Loucy (cell line): ENCODE results near the gene OTOA.
A peak's percentile ranks its signal among the peaks of the same experiment; 100 is the strongest.

ENCODE experiments used
- H2AFZ ChIP-seq: fragments of 200-600 bp; sonication (generic); 2 replicates; pipeline ENCODE4 v1.6.0; 2016; ENCODE audit warnings: antibody characterized with exemption, mild to moderate bottlenecking, low read length, moderate library complexity
- H3F3A ChIP-seq: fragments of 200-600 bp; 2 replicates; pipeline ENCODE4 v1.6.0; 2016; ENCODE audit warnings: antibody characterized with exemption, low read depth, mild to moderate bottlenecking
- H3K27me3 ChIP-seq: fragments of 200-600 bp; sonication (generic); 2 replicates; pipeline ENCODE4 v1.6.1; 2014; ENCODE audit warnings: low read length, mild to moderate bottlenecking; ENCODE audit not compliant: insufficient read depth, poor library complexity, severe bottlenecking
- H3K36me3 ChIP-seq: fragments of 200-600 bp; sonication (generic); 2 replicates; pipeline ENCODE4 v1.6.1; 2016; ENCODE audit warnings: low read length; ENCODE audit not compliant: insufficient read depth
- H3K4me1 ChIP-seq: fragments of 200-600 bp; sonication (generic); 2 replicates; pipeline ENCODE4 v1.5.1; 2014; ENCODE audit warnings: low read length, mild to moderate bottlenecking; ENCODE audit not compliant: insufficient read depth, poor library complexity, severe bottlenecking
- H3K4me2 ChIP-seq: fragments of 200-600 bp; sonication (generic); 2 replicates; pipeline ENCODE4 v1.6.0; 2014; ENCODE audit warnings: antibody characterized with exemption, low read length, low read depth, mild to moderate bottlenecking; ENCODE audit not compliant: poor library complexity, severe bottlenecking
- H3K4me3 ChIP-seq: fragments of 200-600 bp; sonication (generic); 2 replicates; pipeline ENCODE4 v1.5.1; 2014; ENCODE audit warnings: low read length, mild to moderate bottlenecking, mixed read lengths; ENCODE audit not compliant: poor library complexity, severe bottlenecking
- H3K79me2 ChIP-seq: fragments of 200-600 bp; sonication (generic); 2 replicates; pipeline ENCODE4 v1.6.1; 2014; ENCODE audit warnings: low read length; ENCODE audit not compliant: insufficient read depth
- H3K9ac ChIP-seq: fragments of 200-600 bp; sonication (generic); 2 replicates; pipeline ENCODE4 v1.6.0; 2014; ENCODE audit warnings: mild to moderate bottlenecking, low read depth, low read length, moderate library complexity; ENCODE audit not compliant: poor library complexity, severe bottlenecking
- H3K9me2 ChIP-seq: fragments of 200-600 bp; sonication (generic); replicated peaks from 2 replicates; pipeline ENCODE4 v1.6.1; 2016; ENCODE audit warnings: low read depth, low read length, mixed read lengths
- H3K9me3 ChIP-seq: fragments of 200-600 bp; sonication (generic); 2 replicates; pipeline ENCODE4 v1.6.1; 2014; ENCODE audit warnings: mild to moderate bottlenecking, antibody characterized with exemption, low read length, low read depth; ENCODE audit not compliant: insufficient read depth
- H4K20me1 ChIP-seq: fragments of 200-600 bp; sonication (generic); 2 replicates; pipeline ENCODE4 v1.6.0; 2014; ENCODE audit warnings: antibody characterized with exemption, low read length, mild to moderate bottlenecking; ENCODE audit not compliant: insufficient read depth, poor library complexity, severe bottlenecking
- EZH2phosphoT487 ChIP-seq: fragments of 200-600 bp; IDR thresholded peaks from 2 replicates; pipeline ENCODE4 v1.6.1; 2018; ENCODE audit warnings: antibody characterized with exemption, mild to moderate bottlenecking, moderate library complexity, borderline replicate concordance
- TF ChIP-seq, protein P1 (sequence below): fragments of 200-600 bp; sonication (generic); conservative IDR thresholded peaks from 2 replicates; pipeline ENCODE4 v1.5.1; 2014; ENCODE audit warnings: mild to moderate bottlenecking, antibody characterized with exemption, low read length

Gene OTOA

DNA sequence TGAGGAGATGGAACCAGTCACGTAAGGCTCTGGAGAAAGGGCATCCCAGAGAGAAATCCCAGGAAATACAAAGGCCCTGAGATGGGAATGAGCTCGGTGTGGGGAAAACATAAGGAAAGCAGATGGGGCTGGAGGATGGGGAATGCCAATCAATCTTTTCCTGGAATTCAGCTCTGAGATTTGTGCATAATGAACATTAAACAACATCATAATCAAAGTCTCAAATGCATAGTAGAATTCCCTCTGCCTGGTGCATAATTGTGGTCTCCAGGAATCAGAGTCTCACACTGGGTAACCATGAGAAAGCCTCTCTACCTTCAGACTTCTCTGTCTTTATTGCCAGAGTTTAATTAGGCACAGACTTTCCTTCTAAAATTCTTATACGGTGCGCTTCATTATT lies 30.8 kb downstream of the OTOA start:
- no peaks in the 10 kb centered on the region for H3K9me2 ChIP-seq
- no peaks in the 10 kb centered on the region for H3K27me3 ChIP-seq
- TF ChIP-seq, protein P1, sequence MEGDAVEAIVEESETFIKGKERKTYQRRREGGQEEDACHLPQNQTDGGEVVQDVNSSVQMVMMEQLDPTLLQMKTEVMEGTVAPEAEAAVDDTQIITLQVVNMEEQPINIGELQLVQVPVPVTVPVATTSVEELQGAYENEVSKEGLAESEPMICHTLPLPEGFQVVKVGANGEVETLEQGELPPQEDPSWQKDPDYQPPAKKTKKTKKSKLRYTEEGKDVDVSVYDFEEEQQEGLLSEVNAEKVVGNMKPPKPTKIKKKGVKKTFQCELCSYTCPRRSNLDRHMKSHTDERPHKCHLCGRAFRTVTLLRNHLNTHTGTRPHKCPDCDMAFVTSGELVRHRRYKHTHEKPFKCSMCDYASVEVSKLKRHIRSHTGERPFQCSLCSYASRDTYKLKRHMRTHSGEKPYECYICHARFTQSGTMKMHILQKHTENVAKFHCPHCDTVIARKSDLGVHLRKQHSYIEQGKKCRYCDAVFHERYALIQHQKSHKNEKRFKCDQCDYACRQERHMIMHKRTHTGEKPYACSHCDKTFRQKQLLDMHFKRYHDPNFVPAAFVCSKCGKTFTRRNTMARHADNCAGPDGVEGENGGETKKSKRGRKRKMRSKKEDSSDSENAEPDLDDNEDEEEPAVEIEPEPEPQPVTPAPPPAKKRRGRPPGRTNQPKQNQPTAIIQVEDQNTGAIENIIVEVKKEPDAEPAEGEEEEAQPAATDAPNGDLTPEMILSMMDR: no peak
- TF ChIP-seq EZH2phosphoT487: no peak
- H3K79me2 ChIP-seq: no peaks in the 10 kb centered on the region
- no peaks in the 10 kb centered on the region for H3K4me1 ChIP-seq
- no peak overlapping the region for H3K9ac ChIP-seq
- no peaks in the 10 kb centered on the region for H4K20me1 ChIP-seq
- H2AFZ ChIP-seq: no peak overlapping the region
- H3K4me2 ChIP-seq: no peak overlapping the region
- no peaks in the 10 kb centered on the region for H3F3A ChIP-seq
- H3K36me3 ChIP-seq: no peaks in the 10 kb centered on the region
- H3K4me3 ChIP-seq: no peak overlapping the region
- H3K9me3 ChIP-seq: no peaks in the 10 kb centered on the region

DNA sequence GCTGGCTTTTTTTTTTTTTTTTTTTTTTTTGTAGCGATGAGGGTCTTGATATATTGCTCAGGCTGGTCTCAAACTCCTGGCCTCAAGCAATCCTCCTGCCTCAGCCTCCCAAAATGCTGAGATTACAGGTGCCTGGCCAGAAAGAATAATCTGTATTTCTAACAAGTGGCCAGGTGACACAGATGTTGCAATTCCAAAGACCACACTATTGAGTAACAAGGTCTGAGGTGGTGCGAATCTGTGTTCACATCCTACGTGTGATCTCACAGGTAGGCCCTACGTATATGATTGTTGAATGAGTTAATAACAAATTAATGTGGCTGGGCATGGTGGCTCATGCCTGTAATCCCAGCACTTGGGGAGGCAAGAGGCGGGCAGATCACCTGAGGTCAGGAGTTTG lies 33.3 kb downstream of the OTOA start:
- H2AFZ ChIP-seq: no peak overlapping the region
- H4K20me1 ChIP-seq: no peaks in the 10 kb centered on the region
- no peaks in the 10 kb centered on the region for H3K79me2 ChIP-seq
- no peaks in the 10 kb centered on the region for H3K9me2 ChIP-seq
- no peak overlapping the region for H3K9ac ChIP-seq
- H3K27me3 ChIP-seq: no peaks in the 10 kb centered on the region
- no peaks in the 10 kb centered on the region for H3K36me3 ChIP-seq
- H3K4me2 ChIP-seq: no peak overlapping the region
- H3K4me3 ChIP-seq: no peak overlapping the region
- TF ChIP-seq EZH2phosphoT487: no peak
- TF ChIP-seq, protein P1: no peak
- no peaks in the 10 kb centered on the region for H3K4me1 ChIP-seq
- no peaks in the 10 kb centered on the region for H3F3A ChIP-seq
- H3K9me3 ChIP-seq: no peaks in the 10 kb centered on the region

DNA sequence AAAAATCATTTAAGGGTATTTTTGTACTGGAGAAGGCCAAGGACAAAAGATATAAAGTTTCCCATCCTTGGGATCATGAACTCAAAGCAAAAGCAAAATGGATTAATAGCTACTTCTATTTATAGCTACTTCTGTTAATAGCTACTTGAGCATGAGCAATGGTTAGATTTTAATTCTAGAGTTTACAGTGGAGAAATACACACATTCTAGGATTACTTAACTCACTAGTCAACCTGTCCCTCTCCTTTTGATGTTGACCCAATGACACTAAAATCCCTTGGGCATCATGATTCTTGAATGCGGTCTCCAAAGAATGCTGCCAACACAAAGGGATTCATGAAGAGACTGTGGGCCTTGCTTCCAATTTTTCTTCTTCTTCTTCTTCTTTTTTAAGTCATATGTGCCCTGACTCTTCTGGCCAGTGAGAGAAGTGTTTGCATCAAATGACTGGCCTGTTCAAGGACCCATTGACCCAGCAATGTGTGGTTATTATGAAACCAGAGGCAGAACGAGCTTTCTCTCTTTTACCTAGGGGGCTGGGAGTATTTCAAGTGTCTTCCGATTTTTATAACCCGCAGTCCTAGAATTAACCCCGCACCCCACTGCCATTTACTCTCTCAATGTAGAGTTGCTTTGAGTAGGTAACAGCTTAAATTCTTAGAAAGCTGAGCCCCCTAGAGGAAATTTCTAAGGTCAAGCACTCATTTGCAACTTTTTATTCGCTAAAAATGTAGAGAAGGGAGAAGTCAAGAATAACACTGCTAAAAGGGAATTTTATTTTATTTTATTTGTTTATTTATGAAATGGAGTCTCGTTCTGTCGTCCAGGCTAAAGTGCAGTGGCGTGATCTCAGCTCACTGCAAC lies 34.6 kb downstream of the OTOA start:
- no peaks in the 10 kb centered on the region for H4K20me1 ChIP-seq
- no peaks in the 10 kb centered on the region for H3K9me2 ChIP-seq
- no peak overlapping the region for H3K4me3 ChIP-seq
- H3K9ac ChIP-seq: no peak overlapping the region
- H3K4me1 ChIP-seq: no peaks in the 10 kb centered on the region
- no peak overlapping the region for H3K4me2 ChIP-seq
- no peaks in the 10 kb centered on the region for H3F3A ChIP-seq
- no peaks in the 10 kb centered on the region for H3K36me3 ChIP-seq
- H3K79me2 ChIP-seq: no peaks in the 10 kb centered on the region
- no peaks in the 10 kb centered on the region for H3K27me3 ChIP-seq
- H3K9me3 ChIP-seq: no peaks in the 10 kb centered on the region
- H2AFZ ChIP-seq: no peak overlapping the region
- TF ChIP-seq EZH2phosphoT487: no peak
- TF ChIP-seq, protein P1: peak; percentile 44
